Stimulated activated CD8-positive, alpha-beta memory T cell treated with anti-CD3 and anti-CD28 coated beads, Interleukin-15, amount 100 ng/mL, for 48 hours (primary cell): ENCODE data around the gene SYDE2.

ENCODE experiments used
- DNase-seq, 2 donors: peaks; one replicate each; pipeline ENCODE4 v3.0.0-alpha.2; 2020; ENCODE audit warnings: low read depth in 2 of 2

Gene SYDE2

GRCh38 chr1:85125891-85126290 is 74.9 kb downstream of the SYDE2 start:
- no peak for DNase-seq

GRCh38 chr1:85124091-85124490 is 76.7 kb downstream of the SYDE2 start:
- no peak for DNase-seq

- DNase-seq = no peak
Measured at GRCh38 chr1:85122169-85122568, 78.6 kb downstream of the SYDE2 start.

GRCh38 chr1:85121744-85122143 is 79.1 kb downstream of the SYDE2 start:
- DNase-seq = no peak

GRCh38 chr1:85118751-85119150 is 82.1 kb downstream of the SYDE2 start:
- DNase-seq = no peak

- DNase-seq = no peak
Measured at GRCh38 chr1:85116856-85117255, 84.0 kb downstream of the SYDE2 start.

- DNase-seq = no peak
Measured at GRCh38 chr1:85115933-85116332, 84.9 kb downstream of the SYDE2 start.

- DNase-seq = no peak
Measured at GRCh38 chr1:85111695-85112094, 89.1 kb downstream of the SYDE2 start.

- peak in 1 of 2 donors; percentile 4 for DNase-seq
Measured at GRCh38 chr1:85109475-85109874, 91.3 kb downstream of the SYDE2 start.
